GM10248 (cell line): ENCODE data around the gene HOXD1.

ENCODE experiments used
- CTCF ChIA-PET: fragments of 300-600 bp; sonication (Branson Sonifier 250); formaldehyde crosslinking; extraction: SDS; loops from one replicate; lab custom pipeline; 2021; ENCODE audit warnings: antibody characterized with exemption; lab: Yijun Ruan, JAX
- POLR2A ChIA-PET: fragments of 350-650 bp; sonication (Branson Sonifier 250); formaldehyde crosslinking; extraction: SDS; loops from one replicate; lab custom pipeline; 2020; ENCODE audit warnings: antibody characterized with exemption; lab: Yijun Ruan, JAX
- DNase-seq: peaks from one replicate; pipeline ENCODE4 v3.0.0; 2012; ENCODE audit errors: extremely low spot score
- CTCF ChIP-seq: IDR thresholded peaks from 2 replicates; pipeline ENCODE4 v1.5.1; 2012; ENCODE audit warnings: mild to moderate bottlenecking, low read depth; ENCODE audit errors: extremely low read depth, missing control alignments, control extremely low read depth

Gene HOXD1

GRCh38 chr2:176165370-176166050, 23.0 kb upstream of the HOXD1 start:
- ChIA-PET CTCF (interaction anchor here (1.2 to 1.3 kb wide), 2 partner anchors 9 to 15 kb away, joined by 3 to 5 read pairs; no protein-coding TSS in a partner anchor), POLR2A (no interaction called here)
- no peak for TF ChIP-seq CTCF
- DNase-seq, result no peak

- no peak for TF ChIP-seq CTCF
- CTCF ChIA-PET, result interaction anchor here (1.2 to 1.3 kb wide), 2 partner anchors 8 to 16 kb away, joined by 3 to 5 read pairs; no protein-coding TSS in a partner anchor
- no peak for DNase-seq
- POLR2A ChIA-PET, result no interaction called here
Observed at GRCh38 chr2:176166272-176166671, 22.2 kb upstream of the HOXD1 start.

GRCh38 chr2:176167398-176167797, 21.1 kb upstream of the HOXD1 start:
- ChIA-PET POLR2A (no interaction called here), CTCF (interaction anchor here (1.2 kb wide), 1 partner anchor 12 kb away, joined by 3 read pairs; no protein-coding TSS in a partner anchor)
- DNase-seq, result no peak
- no peak for TF ChIP-seq CTCF

DNA sequence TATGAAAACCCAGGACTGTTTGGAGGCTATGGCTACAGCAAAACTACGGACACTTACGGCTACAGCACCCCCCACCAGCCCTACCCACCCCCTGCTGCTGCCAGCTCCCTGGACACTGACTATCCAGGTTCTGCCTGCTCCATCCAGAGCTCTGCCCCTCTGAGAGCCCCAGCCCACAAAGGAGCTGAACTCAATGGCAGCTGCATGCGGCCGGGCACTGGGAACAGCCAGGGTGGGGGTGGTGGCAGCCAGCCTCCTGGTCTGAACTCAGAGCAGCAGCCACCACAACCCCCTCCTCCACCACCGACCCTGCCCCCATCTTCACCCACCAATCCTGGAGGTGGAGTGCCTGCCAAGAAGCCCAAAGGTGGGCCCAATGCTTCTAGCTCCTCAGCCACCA, 19.3 kb upstream of the HOXD1 start:
- no peak for DNase-seq
- POLR2A ChIA-PET, result no interaction called here
- TF ChIP-seq CTCF, result no peak
- CTCF ChIA-PET, result interaction anchor here (1.1 to 1.7 kb wide), 5 partner anchors 16 to 502 kb away, joined by 3 to 7 read pairs (median 3); no protein-coding TSS in a partner anchor

GRCh38 chr2:176169711-176170110, 18.8 kb upstream of the HOXD1 start:
- ChIA-PET CTCF (interaction anchor here (1.1 to 1.7 kb wide), 5 partner anchors 16 to 502 kb away, joined by 3 to 7 read pairs (median 3); no protein-coding TSS in a partner anchor), POLR2A (no interaction called here)
- TF ChIP-seq CTCF, result no peak

DNA sequence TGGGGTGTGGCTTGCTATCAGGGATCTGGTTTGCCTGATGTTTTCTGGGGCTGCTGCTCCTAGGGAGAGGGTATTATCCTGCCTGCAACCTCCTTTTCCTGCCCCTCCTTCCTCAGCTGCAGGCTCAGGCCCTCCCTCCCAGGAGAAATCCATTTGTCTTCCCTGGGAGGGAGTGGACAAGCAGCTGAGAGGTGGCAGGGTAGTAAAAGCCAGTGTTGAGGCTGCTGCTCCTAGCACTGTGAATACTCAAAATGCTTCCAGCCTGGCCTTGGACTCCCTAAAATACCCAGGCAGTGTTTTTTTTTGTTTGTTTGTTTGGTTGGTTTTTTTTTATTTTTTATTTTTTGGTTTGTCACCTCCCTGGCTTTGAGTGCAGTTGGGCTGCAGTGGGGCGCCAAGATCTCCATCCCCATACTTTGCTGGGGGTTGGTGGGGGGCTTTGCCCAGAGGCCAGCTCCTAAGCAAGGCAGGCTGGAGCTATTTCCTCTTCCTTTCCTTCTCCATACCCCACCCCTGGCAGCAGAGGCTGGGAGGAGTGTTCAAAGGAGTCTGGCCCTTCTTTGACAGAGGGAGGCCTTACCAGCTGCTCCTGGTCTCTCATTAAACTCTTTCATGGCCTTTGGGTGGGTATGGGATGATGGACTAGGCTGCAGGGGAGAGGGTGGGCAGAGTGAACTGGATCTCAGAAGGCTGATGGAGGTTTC, 17.7 kb upstream of the HOXD1 start:
- TF ChIP-seq CTCF, result no peak
- POLR2A ChIA-PET, result no interaction called here
- DNase-seq, result no peak
- CTCF ChIA-PET, result no interaction called here

More at GRCh38 chr2:176169711-176170110, 18.8 kb upstream of the HOXD1 start:
- DNase-seq, result no peak
